ENCODE measurements around the gene RABGAP1L. TPM values are rescaled to one million over a fixed set of nuclear protein-coding genes. Genes with fewer than 3 reads are reported as not detected.

RABGAP1L gene
- total and polyA plus RNA-seq, 2 donors (not counting 3 experiments of a cell fraction or from before 2014, with no cell fraction given) = 6.4 to 22.2 TPM

DNA sequence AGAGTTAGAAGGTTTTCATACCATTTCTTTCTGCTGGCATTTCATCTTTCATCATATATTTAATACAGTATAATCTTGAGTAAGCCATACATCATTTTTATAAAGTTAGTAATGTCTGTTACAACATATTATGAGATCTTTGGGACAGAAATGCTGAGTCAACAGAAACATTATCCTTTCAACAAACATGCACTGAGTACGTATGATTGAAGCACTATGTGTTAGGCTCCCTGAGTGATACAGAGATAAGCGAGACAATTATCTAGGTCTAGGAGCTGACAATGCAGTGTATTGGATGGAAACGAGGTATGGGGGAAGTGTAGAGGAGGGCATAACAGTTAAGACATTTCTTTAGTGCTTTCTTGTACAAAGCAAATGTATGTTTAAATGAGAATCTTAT lies 268.7 kb downstream of the RABGAP1L start:
- no TSS peak for BruUV-seq (replicated peaks)
- no peak overlapping the region for H3K4me3 ChIP-seq (replicated peaks in 1 of 3; ENCODE audit: insufficient read depth in 1 of 3, low read depth in 1 of 3, low read length in 3 of 3)
- H4K20me1 ChIP-seq (replicated peaks; ENCODE audit: control insufficient read depth, extremely low read depth, insufficient read depth, low read length) = no peaks in the 10 kb centered on the region
- DNase-seq (ENCODE audit: low read depth, low spot score) (no peak), FAIRE-seq (no peak)
- H3K27ac ChIP-seq (ENCODE audit: insufficient read depth, low read depth, low read length) = no peak overlapping the region
- POLR2A ChIA-PET = no interaction called here
- intact Hi-C loops (cut with micrococcal nuclease) = no loop called here
- TF ChIP-seq, protein P1, sequence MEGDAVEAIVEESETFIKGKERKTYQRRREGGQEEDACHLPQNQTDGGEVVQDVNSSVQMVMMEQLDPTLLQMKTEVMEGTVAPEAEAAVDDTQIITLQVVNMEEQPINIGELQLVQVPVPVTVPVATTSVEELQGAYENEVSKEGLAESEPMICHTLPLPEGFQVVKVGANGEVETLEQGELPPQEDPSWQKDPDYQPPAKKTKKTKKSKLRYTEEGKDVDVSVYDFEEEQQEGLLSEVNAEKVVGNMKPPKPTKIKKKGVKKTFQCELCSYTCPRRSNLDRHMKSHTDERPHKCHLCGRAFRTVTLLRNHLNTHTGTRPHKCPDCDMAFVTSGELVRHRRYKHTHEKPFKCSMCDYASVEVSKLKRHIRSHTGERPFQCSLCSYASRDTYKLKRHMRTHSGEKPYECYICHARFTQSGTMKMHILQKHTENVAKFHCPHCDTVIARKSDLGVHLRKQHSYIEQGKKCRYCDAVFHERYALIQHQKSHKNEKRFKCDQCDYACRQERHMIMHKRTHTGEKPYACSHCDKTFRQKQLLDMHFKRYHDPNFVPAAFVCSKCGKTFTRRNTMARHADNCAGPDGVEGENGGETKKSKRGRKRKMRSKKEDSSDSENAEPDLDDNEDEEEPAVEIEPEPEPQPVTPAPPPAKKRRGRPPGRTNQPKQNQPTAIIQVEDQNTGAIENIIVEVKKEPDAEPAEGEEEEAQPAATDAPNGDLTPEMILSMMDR (IDR thresholded peaks at IDR 0.05; ENCODE audit: extremely low read depth in 1 of 2, insufficient read depth in 1 of 2, low read depth in 1 of 2, low read length in 2 of 2) = no peak
- no peak for TF ChIP-seq POLR2AphosphoS5 (IDR thresholded peaks at IDR 0.05; ENCODE audit: insufficient read depth, low read depth, low read length)
- no peak for TF ChIP-seq EZH2 (IDR thresholded peaks at IDR 0.05; ENCODE audit: borderline replicate concordance, low read depth, low read length, severe bottlenecking)
- TF ChIP-seq, protein P2, sequence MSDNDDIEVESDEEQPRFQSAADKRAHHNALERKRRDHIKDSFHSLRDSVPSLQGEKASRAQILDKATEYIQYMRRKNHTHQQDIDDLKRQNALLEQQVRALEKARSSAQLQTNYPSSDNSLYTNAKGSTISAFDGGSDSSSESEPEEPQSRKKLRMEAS (IDR thresholded peaks at IDR 0.05; ENCODE audit: insufficient read depth, insufficient read length) = no peak
- TF ChIP-seq FOS (IDR thresholded peaks at IDR 0.05; ENCODE audit: borderline replicate concordance, insufficient read depth, low read length) = no peak
- no peak for TF ChIP-seq MYC (IDR thresholded peaks at IDR 0.05; ENCODE audit: low read depth, low read length)
- no peak for TF ChIP-seq JUN (IDR thresholded peaks at IDR 0.05; ENCODE audit: borderline replicate concordance, insufficient read depth, insufficient read length, low read depth)
- no peaks in the 10 kb centered on the region for H3K9me1 ChIP-seq (replicated peaks; ENCODE audit: control insufficient read depth, extremely low read depth, insufficient read depth, low read length)
- dilution Hi-C loops (cut with MboI; ENCODE audit: extremely low pct_ligation_motif_present, low sequenced_read_pairs) = no loop called here
- no peaks in the 10 kb centered on the region for H3K9me3 ChIP-seq (replicated peaks; ENCODE audit: control insufficient read depth, insufficient read depth, low read length)
- CTCF ChIA-PET = interaction anchor here (1.3 to 1.4 kb wide), 2 partner anchors 12 to 69 kb away, joined by 3 to 4 read pairs; no protein-coding TSS in a partner anchor
- H3K4me1 ChIP-seq (ENCODE audit: control insufficient read depth, extremely low read depth, insufficient read depth, low read length) = no peaks in the 10 kb centered on the region
- no peak overlapping the region for H2AFZ ChIP-seq (ENCODE audit: low read depth, low read length)
- H3K27me3 ChIP-seq (ENCODE audit: control insufficient read depth in 2 of 2, insufficient read depth in 2 of 2, low read length in 2 of 2) = no peaks in the 10 kb centered on the region
- no peaks in the 10 kb centered on the region for H3K79me2 ChIP-seq (ENCODE audit: control insufficient read depth, insufficient read depth, low read length)
- H3K9ac ChIP-seq (replicated peaks; ENCODE audit: extremely low read depth, insufficient read depth, low read length) = no peak overlapping the region
- no peak overlapping the region for H3K4me2 ChIP-seq (ENCODE audit: insufficient read depth, low read length)
- H3K36me3 ChIP-seq (ENCODE audit: control insufficient read depth in 2 of 2, extremely low read depth in 1 of 2, insufficient read depth in 2 of 2, low read length in 2 of 2) = no peaks in the 10 kb centered on the region

All from endothelial cell of umbilical vein (primary cell).